ENCODE results near the gene PIM2. TPM values are rescaled to one million over a fixed set of nuclear protein-coding genes. Genes with fewer than 3 reads are reported as not detected.
A peak's percentile ranks its signal among the peaks of the same experiment; 100 is the strongest.

Gene PIM2
- total RNA-seq, result 14.1 and 17.2 TPM in 2 replicates

- peak; percentile 91 for DNase-seq (ENCODE audit: low read depth)
These were observed at the start of gene PIM2 for GRCh38 chrX:48918643-48919340. Gene PIM2 (minus strand): TSS chrX:48919024. CDS start chrX:48918834, 190 bp downstream.

GRCh38 chrX:48968377-48968776 lies 49.6 kb upstream of the PIM2 start:
- DNase-seq (ENCODE audit: low read depth), result no peak

- DNase-seq (ENCODE audit: low read depth), result peak; percentile 66
These were observed 48.2 kb upstream of the PIM2 start for GRCh38 chrX:48966796-48967579.

GRCh38 chrX:48965959-48966358 lies 47.1 kb upstream of the PIM2 start:
- no peak for DNase-seq (ENCODE audit: low read depth)

- no peak for DNase-seq (ENCODE audit: low read depth)
These were observed 42.8 kb upstream of the PIM2 start for GRCh38 chrX:48961585-48962091.

GRCh38 chrX:48960291-48960690 lies 41.5 kb upstream of the PIM2 start:
- DNase-seq (ENCODE audit: low read depth), result no peak

GRCh38 chrX:48958635-48959094 lies 39.8 kb upstream of the PIM2 start:
- peak; percentile 37 for DNase-seq (ENCODE audit: low read depth)

- peak; percentile 94 for DNase-seq (ENCODE audit: low read depth)
These were observed 39.2 kb upstream of the PIM2 start for GRCh38 chrX:48957827-48958634.

- no peak for DNase-seq (ENCODE audit: low read depth)
These were observed 38.6 kb upstream of the PIM2 start, which contains the start of gene OTUD5 for GRCh38 chrX:48957477-48957826. Gene OTUD5 (minus strand): TSS chrX:48957607. CDS start chrX:48957570, 37 bp downstream.

GRCh38 chrX:48956728-48957414 lies 38.0 kb upstream of the PIM2 start:
- DNase-seq (ENCODE audit: low read depth), result no peak

- DNase-seq (ENCODE audit: low read depth), result no peak
These were observed 29.8 kb upstream of the PIM2 start for GRCh38 chrX:48948589-48948988.

- peak; percentile 23 for DNase-seq (ENCODE audit: low read depth)
These were observed 26.9 kb upstream of the PIM2 start for GRCh38 chrX:48945517-48946348.

GRCh38 chrX:48942895-48943294 lies 24.1 kb upstream of the PIM2 start:
- DNase-seq (ENCODE audit: low read depth), result no peak

GRCh38 chrX:48940404-48940955 lies 21.7 kb upstream of the PIM2 start:
- DNase-seq (ENCODE audit: low read depth), result no peak

GRCh38 chrX:48939524-48940228 lies 20.9 kb upstream of the PIM2 start:
- DNase-seq (ENCODE audit: low read depth), result no peak

GRCh38 chrX:48938721-48939425 lies 20.0 kb upstream of the PIM2 start:
- no peak for DNase-seq (ENCODE audit: low read depth)

- DNase-seq (ENCODE audit: low read depth), result peak; percentile 13
These were observed 18.5 kb upstream of the PIM2 start for GRCh38 chrX:48937054-48937907.
